ENCODE results near the gene CHCHD6. TPM values are rescaled to one million over a fixed set of nuclear protein-coding genes. Genes with fewer than 3 reads are reported as not detected.

The CHCHD6 gene
- total RNA-seq, 2 experiments from 2014 or later: 8.7 to 9.3 TPM

DNA sequence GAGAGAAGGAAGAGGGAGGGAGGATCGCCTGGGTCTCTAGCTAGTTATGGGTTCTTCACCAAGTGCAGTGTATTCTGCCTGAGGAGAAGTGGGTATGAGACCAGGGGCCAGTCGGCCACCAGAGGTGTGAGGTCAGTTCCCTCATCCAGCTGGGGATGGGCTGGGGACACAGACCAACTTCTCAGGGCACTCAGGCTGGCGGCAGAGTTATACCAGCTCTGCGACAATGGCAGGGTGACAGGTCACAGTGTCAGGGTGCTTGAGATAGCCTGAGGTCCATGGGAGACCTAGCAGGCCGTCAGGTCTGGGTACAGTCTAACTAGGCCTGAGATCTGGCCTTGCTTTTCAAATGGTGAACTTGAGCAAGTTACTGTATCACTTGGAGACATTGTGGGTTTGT is 247.5 kb downstream of the CHCHD6 start:
- Histone ChIP-seq H3K36me3 (ENCODE audit: insufficient read depth, low read length) (no peaks in the 10 kb centered on the region), H3K27ac (ENCODE audit: low read depth in 1 of 2, low read length in 2 of 2) (no peak overlapping the region), H3K27me3 (ENCODE audit: control insufficient read depth in 1 of 2, insufficient read depth in 2 of 2, low read length in 2 of 2) (no peaks in the 10 kb centered on the region), H3K4me3 (ENCODE audit: low read length) (no peak overlapping the region), H3K4me1 (ENCODE audit: insufficient read depth, low read length) (no peaks in the 10 kb centered on the region), H3K9me3 (ENCODE audit: control insufficient read depth in 1 of 2, insufficient read depth in 1 of 2, low read length in 2 of 2) (no peaks in the 10 kb centered on the region)
- ATAC-seq (ENCODE audit: poor library complexity): no peak
- DNase-seq: no peak
- Mint-ChIP-seq H3K4me1 (ENCODE audit: low read depth) (peaks cover 5% of the 10 kb centered on the region), H3K4me3 (no peak overlapping the region), H3K9me3 (no peaks in the 10 kb centered on the region), H3K27me3 (no peaks in the 10 kb centered on the region), H3K27ac (no peak overlapping the region), H3K36me3 (ENCODE audit: low read depth) (peaks cover 12% of the 10 kb centered on the region)
- ChIA-PET POLR2A (no interaction called here), CTCF (no interaction called here)
- intact Hi-C loops (cut with DNase I, micrococcal nuclease): no loop called here
- TF ChIP-seq, protein P1, sequence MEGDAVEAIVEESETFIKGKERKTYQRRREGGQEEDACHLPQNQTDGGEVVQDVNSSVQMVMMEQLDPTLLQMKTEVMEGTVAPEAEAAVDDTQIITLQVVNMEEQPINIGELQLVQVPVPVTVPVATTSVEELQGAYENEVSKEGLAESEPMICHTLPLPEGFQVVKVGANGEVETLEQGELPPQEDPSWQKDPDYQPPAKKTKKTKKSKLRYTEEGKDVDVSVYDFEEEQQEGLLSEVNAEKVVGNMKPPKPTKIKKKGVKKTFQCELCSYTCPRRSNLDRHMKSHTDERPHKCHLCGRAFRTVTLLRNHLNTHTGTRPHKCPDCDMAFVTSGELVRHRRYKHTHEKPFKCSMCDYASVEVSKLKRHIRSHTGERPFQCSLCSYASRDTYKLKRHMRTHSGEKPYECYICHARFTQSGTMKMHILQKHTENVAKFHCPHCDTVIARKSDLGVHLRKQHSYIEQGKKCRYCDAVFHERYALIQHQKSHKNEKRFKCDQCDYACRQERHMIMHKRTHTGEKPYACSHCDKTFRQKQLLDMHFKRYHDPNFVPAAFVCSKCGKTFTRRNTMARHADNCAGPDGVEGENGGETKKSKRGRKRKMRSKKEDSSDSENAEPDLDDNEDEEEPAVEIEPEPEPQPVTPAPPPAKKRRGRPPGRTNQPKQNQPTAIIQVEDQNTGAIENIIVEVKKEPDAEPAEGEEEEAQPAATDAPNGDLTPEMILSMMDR (IDR thresholded peaks at IDR 0.05): no peak

DNA sequence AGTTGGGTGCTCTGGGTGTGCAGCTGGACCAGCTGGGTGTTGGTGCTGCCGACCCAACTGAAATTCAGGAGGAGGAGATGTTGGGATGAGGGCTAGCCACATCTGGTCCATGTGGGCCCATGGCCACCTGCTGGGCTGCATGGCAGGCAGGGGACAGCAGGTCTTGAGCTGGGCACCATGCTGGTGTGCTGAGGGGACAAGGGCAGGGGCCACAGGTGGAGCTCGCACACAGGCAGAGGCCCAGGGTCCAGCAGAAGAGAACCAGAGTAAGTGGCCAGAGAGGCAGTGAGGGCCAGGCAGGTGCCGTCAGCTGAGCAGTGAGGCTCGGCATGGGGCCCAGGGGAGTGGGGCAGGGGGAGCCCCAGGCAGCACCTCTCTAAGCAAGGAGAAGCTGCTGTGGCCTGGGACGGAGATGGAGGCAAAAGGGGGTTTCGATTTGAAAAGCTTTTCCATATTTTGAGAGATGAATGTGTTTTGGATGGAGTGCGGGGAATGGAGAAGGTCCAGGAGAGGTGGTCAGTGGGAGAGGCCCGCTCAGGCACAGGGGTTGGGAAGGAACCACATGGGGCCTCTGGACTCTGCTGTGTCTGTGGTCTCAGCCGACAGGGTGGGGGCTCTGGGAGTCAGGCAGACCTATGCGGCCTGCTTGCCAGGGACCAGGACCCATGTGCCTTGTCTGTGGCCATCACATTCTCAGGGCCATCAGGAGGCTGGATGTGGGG is 248.4 kb downstream of the CHCHD6 start:
- ATAC-seq (ENCODE audit: poor library complexity) (no peak), DNase-seq (no peak)
- H3K36me3 ChIP-seq (ENCODE audit: insufficient read depth, low read length): no peaks in the 10 kb centered on the region
- TF ChIP-seq, protein P1 (IDR thresholded peaks at IDR 0.05): no peak
- no peaks in the 10 kb centered on the region for H3K27me3 ChIP-seq (ENCODE audit: control insufficient read depth in 1 of 2, insufficient read depth in 2 of 2, low read length in 2 of 2)
- CTCF ChIA-PET: no interaction called here
- intact Hi-C loops (cut with DNase I, micrococcal nuclease): no loop called here
- Mint-ChIP-seq H3K4me3 (no peak overlapping the region), H3K27me3 (no peaks in the 10 kb centered on the region), H3K9me3 (no peaks in the 10 kb centered on the region), H3K36me3 (ENCODE audit: low read depth) (peaks cover 12% of the 10 kb centered on the region), H3K27ac (no peak overlapping the region), H3K4me1 (ENCODE audit: low read depth) (peaks cover 1% of the 10 kb centered on the region)
- no peaks in the 10 kb centered on the region for H3K4me1 ChIP-seq (ENCODE audit: insufficient read depth, low read length)
- no peak overlapping the region for H3K4me3 ChIP-seq (ENCODE audit: low read length)
- POLR2A ChIA-PET: no interaction called here
- H3K27ac ChIP-seq (ENCODE audit: low read depth in 1 of 2, low read length in 2 of 2): no peak overlapping the region
- H3K9me3 ChIP-seq (ENCODE audit: control insufficient read depth in 1 of 2, insufficient read depth in 1 of 2, low read length in 2 of 2): no peaks in the 10 kb centered on the region

DNA sequence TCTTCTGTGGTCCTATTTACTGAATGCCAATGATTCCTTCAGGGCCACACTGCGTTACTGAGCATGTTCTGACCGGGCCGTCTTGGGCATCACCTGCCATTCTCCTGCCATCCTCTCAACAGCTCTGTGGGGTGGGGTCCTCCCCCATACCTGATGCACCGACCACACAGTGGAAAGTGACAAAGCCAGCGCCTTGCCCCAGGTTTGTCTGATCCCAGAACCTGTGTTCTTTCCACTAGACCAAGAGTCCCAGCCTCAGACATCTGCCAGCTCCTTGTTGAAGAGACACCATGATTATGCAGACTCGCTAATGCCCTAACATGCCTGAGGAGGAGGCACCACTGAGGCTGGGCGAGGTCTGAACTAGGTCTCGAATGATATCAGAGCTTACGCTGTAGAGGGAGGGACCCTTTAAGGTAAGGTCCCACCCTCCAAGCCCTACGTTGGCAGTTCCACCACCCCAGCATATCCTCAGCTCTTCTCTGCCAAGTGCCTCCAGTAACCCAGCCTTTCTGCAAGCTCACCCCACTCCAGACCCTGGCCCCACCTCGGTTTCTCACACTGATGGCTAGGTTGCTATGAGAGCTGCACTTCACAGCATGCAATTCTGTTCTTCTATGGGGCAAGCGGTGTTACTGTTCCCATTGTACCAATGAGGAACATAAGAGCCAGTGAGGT is 249.1 kb downstream of the CHCHD6 start:
- Mint-ChIP-seq H3K36me3 (ENCODE audit: low read depth) (peaks cover 12% of the 10 kb centered on the region), H3K4me3 (no peak overlapping the region), H3K4me1 (ENCODE audit: low read depth) (no peaks in the 10 kb centered on the region), H3K27me3 (no peaks in the 10 kb centered on the region), H3K9me3 (no peaks in the 10 kb centered on the region), H3K27ac (no peak overlapping the region)
- no peak overlapping the region for H3K27ac ChIP-seq (ENCODE audit: low read depth in 1 of 2, low read length in 2 of 2)
- CTCF ChIA-PET: no interaction called here
- TF ChIP-seq, protein P1 (IDR thresholded peaks at IDR 0.05): no peak
- intact Hi-C loops (cut with DNase I, micrococcal nuclease): no loop called here
- ATAC-seq (ENCODE audit: poor library complexity) (no peak), DNase-seq (no peak)
- H3K27me3 ChIP-seq (ENCODE audit: control insufficient read depth in 1 of 2, insufficient read depth in 2 of 2, low read length in 2 of 2): no peaks in the 10 kb centered on the region
- POLR2A ChIA-PET: no interaction called here
- no peak overlapping the region for H3K4me3 ChIP-seq (ENCODE audit: low read length)
- no peaks in the 10 kb centered on the region for H3K4me1 ChIP-seq (ENCODE audit: insufficient read depth, low read length)
- no peaks in the 10 kb centered on the region for H3K9me3 ChIP-seq (ENCODE audit: control insufficient read depth in 1 of 2, insufficient read depth in 1 of 2, low read length in 2 of 2)
- no peaks in the 10 kb centered on the region for H3K36me3 ChIP-seq (ENCODE audit: insufficient read depth, low read length)
